ENCODE measurements around the gene ZNF771. TPM values are rescaled to one million over a fixed set of nuclear protein-coding genes. Genes with fewer than 3 reads are reported as not detected.

Gene ZNF771
- total RNA-seq, 4 donors from 2014 or later, result 9.1 to 29.5 (median 19.1) TPM

GRCh38 chr16:30368122-30368791 lies 39.1 kb upstream of the ZNF771 start:
- Histone ChIP-seq H3K9me3 (no peaks in the 10 kb centered on the region), H3K36me3 (peaks cover 2 to 12% of the 10 kb centered on the region in 2 donors), H3K4me3 (replicated peaks in 1 of 3) (peak overlapping the region; percentile 35 to 87 (median 75)), H3K27ac (peak overlapping the region in 1 of 3 donors; percentile 24), H3K4me1 (peaks cover 16 to 37% of the 10 kb centered on the region in 2 donors), H3K27me3 (no peaks in the 10 kb centered on the region)
- no peak for TF ChIP-seq POLR2A (IDR thresholded peaks at IDR 0.05)
- TF ChIP-seq, protein P1, sequence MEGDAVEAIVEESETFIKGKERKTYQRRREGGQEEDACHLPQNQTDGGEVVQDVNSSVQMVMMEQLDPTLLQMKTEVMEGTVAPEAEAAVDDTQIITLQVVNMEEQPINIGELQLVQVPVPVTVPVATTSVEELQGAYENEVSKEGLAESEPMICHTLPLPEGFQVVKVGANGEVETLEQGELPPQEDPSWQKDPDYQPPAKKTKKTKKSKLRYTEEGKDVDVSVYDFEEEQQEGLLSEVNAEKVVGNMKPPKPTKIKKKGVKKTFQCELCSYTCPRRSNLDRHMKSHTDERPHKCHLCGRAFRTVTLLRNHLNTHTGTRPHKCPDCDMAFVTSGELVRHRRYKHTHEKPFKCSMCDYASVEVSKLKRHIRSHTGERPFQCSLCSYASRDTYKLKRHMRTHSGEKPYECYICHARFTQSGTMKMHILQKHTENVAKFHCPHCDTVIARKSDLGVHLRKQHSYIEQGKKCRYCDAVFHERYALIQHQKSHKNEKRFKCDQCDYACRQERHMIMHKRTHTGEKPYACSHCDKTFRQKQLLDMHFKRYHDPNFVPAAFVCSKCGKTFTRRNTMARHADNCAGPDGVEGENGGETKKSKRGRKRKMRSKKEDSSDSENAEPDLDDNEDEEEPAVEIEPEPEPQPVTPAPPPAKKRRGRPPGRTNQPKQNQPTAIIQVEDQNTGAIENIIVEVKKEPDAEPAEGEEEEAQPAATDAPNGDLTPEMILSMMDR (IDR thresholded peaks at IDR 0.05), result no peak
- intact Hi-C loops (cut with DNase I), result no loop called here
- DNase-seq, result no peak
- 2 to 3% methylated on average over 7 to 8 of the region's 8 CpGs for WGBS, 2 donors

GRCh38 chr16:30368792-30369090 lies 38.7 kb upstream of the ZNF771 start:
- peak overlapping the region; percentile 35 to 87 (median 75) for H3K4me3 ChIP-seq (replicated peaks in 1 of 3)
- H3K27ac ChIP-seq, result peak overlapping the region in 2 of 3 donors; percentile 24 to 32
- TF ChIP-seq, protein P1 (IDR thresholded peaks at IDR 0.05), result no peak
- TF ChIP-seq POLR2A (IDR thresholded peaks at IDR 0.05), result no peak
- intact Hi-C loops (cut with DNase I), result no loop called here
- no peaks in the 10 kb centered on the region for H3K27me3 ChIP-seq
- H3K9me3 ChIP-seq, result no peaks in the 10 kb centered on the region
- peaks cover 2 to 12% of the 10 kb centered on the region in 2 donors for H3K36me3 ChIP-seq
- DNase-seq, result no peak
- H3K4me1 ChIP-seq, result peaks cover 16 to 37% of the 10 kb centered on the region in 2 donors
- WGBS, 2 donors, result 0 to 28% methylated on average over 1 to 4 of the region's 4 CpGs

- 1 to 2% methylated on average over 13 to 20 of the region's 45 CpGs for WGBS, 2 donors
- Histone ChIP-seq H3K27ac (peak overlapping the region in 2 of 3 donors; percentile 24 to 32), H3K36me3 (peaks cover 2 to 10% of the 10 kb centered on the region in 2 donors), H3K27me3 (no peaks in the 10 kb centered on the region), H3K4me1 (peaks cover 16 to 37% of the 10 kb centered on the region in 2 donors), H3K4me3 (replicated peaks in 1 of 3) (peak overlapping the region; percentile 35 to 87 (median 75)), H3K9me3 (no peaks in the 10 kb centered on the region)
- intact Hi-C loops (cut with DNase I), result no loop called here
- TF ChIP-seq POLR2A (IDR thresholded peaks at IDR 0.05), result no peak
- TF ChIP-seq, protein P1 (IDR thresholded peaks at IDR 0.05), result no peak
- peak in 1 of 2 donors; percentile 23 for DNase-seq
Measured at GRCh38 chr16:30369091-30369937, 38.1 kb upstream of the ZNF771 start.

DNA sequence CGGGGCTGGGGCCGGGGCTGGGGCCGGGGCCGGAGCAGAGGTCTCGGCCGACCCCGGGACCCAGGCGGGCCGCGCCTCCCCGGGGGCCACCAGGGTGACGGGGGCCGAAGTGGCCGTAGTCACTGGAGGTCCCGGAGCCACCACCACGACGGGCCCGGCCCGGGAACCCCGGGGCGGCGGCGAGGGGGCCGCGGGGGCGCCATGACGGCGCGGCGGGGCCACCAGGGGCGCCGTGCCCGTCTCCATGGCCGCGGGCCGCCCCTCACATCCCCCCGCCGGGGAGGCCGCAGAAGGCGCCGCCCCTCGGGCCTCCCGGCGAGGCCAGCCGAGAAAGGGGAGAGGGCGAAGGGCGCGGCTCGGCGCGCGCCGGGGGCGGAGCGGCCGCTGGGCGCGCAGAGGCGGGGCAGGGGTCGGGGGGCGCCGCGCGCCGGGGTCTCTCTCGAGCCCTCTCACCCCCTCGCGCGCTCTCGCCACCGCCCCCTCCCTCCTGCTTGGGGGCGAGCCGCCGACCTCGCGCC lies 37.4 kb upstream of the ZNF771 start:
- Histone ChIP-seq H3K9me3 (no peaks in the 10 kb centered on the region), H3K27ac (peak overlapping the region in 2 of 3 donors; percentile 24 to 32), H3K4me1 (peaks cover 16 to 37% of the 10 kb centered on the region in 2 donors), H3K4me3 (replicated peaks in 1 of 3) (peak overlapping the region; percentile 35 to 87 (median 75)), H3K27me3 (no peaks in the 10 kb centered on the region), H3K36me3 (peaks cover 2 to 6% of the 10 kb centered on the region in 2 donors)
- WGBS, 2 donors, result 0 to 1% methylated on average over 5 to 12 of the region's 76 CpGs
- TF ChIP-seq POLR2A (IDR thresholded peaks at IDR 0.05), result peak in 1 of 2 donors; percentile 80
- TF ChIP-seq, protein P1 (IDR thresholded peaks at IDR 0.05), result peak in 1 of 6 experiments; percentile 4
- intact Hi-C loops (cut with DNase I), result no loop called here
- DNase-seq, result no peak
